H1 (cell line): Measurements from ENCODE around the gene MPHOSPH9. TPM values are rescaled to one million over a fixed set of nuclear protein-coding genes. Genes with fewer than 3 reads are reported as not detected.

Source experiments
- ATF3 ChIP-seq: IDR thresholded peaks from 2 replicates; pipeline ENCODE4 v1.6.1; 2011; ENCODE audit warnings: low read depth, mild to moderate bottlenecking, low read length; ENCODE audit not compliant: insufficient read depth
- BCL11A ChIP-seq, 2 experiments: IDR thresholded peaks; one replicate each; pipeline ENCODE4 v1.6.1; 2011; ENCODE audit warnings: low read depth in 2 of 2, low read length in 2 of 2, mild to moderate bottlenecking in 2 of 2
- CHD2 ChIP-seq: IDR thresholded peaks from 2 replicates; pipeline ENCODE4 v1.6.1; 2012; ENCODE audit warnings: low read length, improper control_type of control experiment
- RBBP5 ChIP-seq: IDR thresholded peaks from 2 replicates; pipeline ENCODE4 v1.7.1; 2012; ENCODE audit warnings: low read depth, mild to moderate bottlenecking, inconsistent platforms, low read length, moderate library complexity, borderline replicate concordance
- USF2 ChIP-seq: IDR thresholded peaks from 2 replicates; pipeline ENCODE4 v1.6.1; 2011; ENCODE audit warnings: low read length, improper control_type of control experiment
- polyA plus RNA-seq, 7 experiments: library from polyadenylated mRNA; depleted of rRNA in 3 of 7; stranded (reverse) in 5 of 7; unstranded in 2 of 7; fragments of >200 nt in 5 of 7; fragments of 200-250 nt in 2 of 7; gene quantifications; 1 replicate in 5 of 7; 2 replicates in 1 of 7; 4 replicates in 1 of 7; pipeline versions ENCODE4 v1.2.1 to v1.2.3, GENCODE V29; 2011 to 2013; ENCODE audit warnings: missing spikeins in 2 of 7, mixed read lengths in 2 of 7
- total RNA-seq: library from RNA; stranded (reverse); fragmentation: NEBNext Ultra II Directional; extraction: Animal tissue kit (Norgen Biotek cat#: 25700); gene quantifications from 2 replicates; pipeline ENCODE4 v1.2.1, GENCODE V29; 2021

MPHOSPH9 gene
- total and polyA plus RNA-seq, 2 of the 8 experiments (the other 6 are each of a cell fraction or from before 2014, with no cell fraction given), result 8.8 to 48.8 TPM

GRCh38 chr12:123273166-123273565 is 40.2 kb upstream of the MPHOSPH9 start (continued):
- TF ChIP-seq USF2 (no peak), BCL11A (IDR thresholded peaks at IDR 0.05; ENCODE audit: low read depth in 2 of 2, low read length in 2 of 2) (no peak), CHD2 (no peak), ATF3 (no peak), RBBP5 (no peak)
- TF ChIP-seq, all 59 proteins: peak for 0
